AG04450 (cell line): ENCODE measurements around the gene UBXN6. TPM values are rescaled to one million over a fixed set of nuclear protein-coding genes. Genes with fewer than 3 reads are reported as not detected.

ENCODE experiments used
- CTCF ChIA-PET: fragments of 300-600, 350-600 bp; formaldehyde crosslinking; extraction: SDS; loops from one replicate; lab custom pipeline; 2022; ENCODE audit warnings: antibody characterized with exemption, inconsistent platforms; lab: Charles Lee
- POLR2A ChIA-PET: fragments of 350-600 bp; formaldehyde crosslinking; extraction: SDS; loops from one replicate; lab custom pipeline; 2021; ENCODE audit warnings: antibody characterized with exemption, inconsistent platforms; lab: Yijun Ruan, JAX
- DNase-seq: peaks from one replicate; pipeline ENCODE4 v3.0.0-alpha.2; 2011; ENCODE audit warnings: low read depth, low spot score
- H3K27ac ChIP-seq: one replicate; pipeline ENCODE4 v1.5.1; 2012; ENCODE audit warnings: low read depth, low read length, control low read depth
- H3K27me3 ChIP-seq: one replicate; pipeline ENCODE4 v1.6.0; 2012; ENCODE audit warnings: low read length; ENCODE audit not compliant: control insufficient read depth, insufficient read depth
- H3K4me3 ChIP-seq: 2 replicates; pipeline ENCODE4 v1.5.1; 2011; ENCODE audit warnings: mild to moderate bottlenecking, low read depth, low read length, control low read depth
- H3K9me3 ChIP-seq: 2 replicates; pipeline ENCODE4 v1.5.1; 2012; ENCODE audit warnings: low read length; ENCODE audit not compliant: control insufficient read depth, insufficient read depth
- polyA plus RNA-seq: library from polyadenylated mRNA; depleted of rRNA; stranded (reverse); fragments of >200 nt; gene quantifications from 2 replicates; pipeline ENCODE4 v1.2.3, GENCODE V29; 2011
- TF ChIP-seq, protein P1 (sequence below): IDR thresholded peaks from 2 replicates; pipeline ENCODE4 v1.5.1; 2011; ENCODE audit warnings: low read depth, low read length, control low read depth, inconsistent platforms

UBXN6 gene
- polyA plus RNA-seq, 1 experiment: 45.2 TPM

DNA sequence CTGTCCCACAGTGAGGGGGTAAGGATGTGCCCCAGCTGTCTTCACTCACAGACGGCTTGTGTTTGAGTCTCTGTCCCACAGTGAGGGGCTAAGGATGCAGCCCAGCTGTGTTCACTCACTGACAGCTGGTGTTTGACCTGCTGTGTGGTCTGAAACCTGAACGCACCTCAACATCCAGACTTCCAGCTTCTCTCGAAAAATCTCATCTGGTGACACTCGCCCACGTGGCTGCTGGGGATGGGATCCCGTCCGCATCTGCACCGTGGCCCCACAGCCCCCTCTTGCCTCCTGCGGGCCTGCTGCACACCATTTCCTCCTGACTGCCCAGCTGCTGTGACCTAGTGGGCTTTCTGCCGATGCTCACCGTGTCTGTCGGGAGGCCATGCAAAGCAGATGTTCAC is 27.8 kb downstream of the UBXN6 start:
- TF ChIP-seq, protein P1, sequence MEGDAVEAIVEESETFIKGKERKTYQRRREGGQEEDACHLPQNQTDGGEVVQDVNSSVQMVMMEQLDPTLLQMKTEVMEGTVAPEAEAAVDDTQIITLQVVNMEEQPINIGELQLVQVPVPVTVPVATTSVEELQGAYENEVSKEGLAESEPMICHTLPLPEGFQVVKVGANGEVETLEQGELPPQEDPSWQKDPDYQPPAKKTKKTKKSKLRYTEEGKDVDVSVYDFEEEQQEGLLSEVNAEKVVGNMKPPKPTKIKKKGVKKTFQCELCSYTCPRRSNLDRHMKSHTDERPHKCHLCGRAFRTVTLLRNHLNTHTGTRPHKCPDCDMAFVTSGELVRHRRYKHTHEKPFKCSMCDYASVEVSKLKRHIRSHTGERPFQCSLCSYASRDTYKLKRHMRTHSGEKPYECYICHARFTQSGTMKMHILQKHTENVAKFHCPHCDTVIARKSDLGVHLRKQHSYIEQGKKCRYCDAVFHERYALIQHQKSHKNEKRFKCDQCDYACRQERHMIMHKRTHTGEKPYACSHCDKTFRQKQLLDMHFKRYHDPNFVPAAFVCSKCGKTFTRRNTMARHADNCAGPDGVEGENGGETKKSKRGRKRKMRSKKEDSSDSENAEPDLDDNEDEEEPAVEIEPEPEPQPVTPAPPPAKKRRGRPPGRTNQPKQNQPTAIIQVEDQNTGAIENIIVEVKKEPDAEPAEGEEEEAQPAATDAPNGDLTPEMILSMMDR: no peak

DNA sequence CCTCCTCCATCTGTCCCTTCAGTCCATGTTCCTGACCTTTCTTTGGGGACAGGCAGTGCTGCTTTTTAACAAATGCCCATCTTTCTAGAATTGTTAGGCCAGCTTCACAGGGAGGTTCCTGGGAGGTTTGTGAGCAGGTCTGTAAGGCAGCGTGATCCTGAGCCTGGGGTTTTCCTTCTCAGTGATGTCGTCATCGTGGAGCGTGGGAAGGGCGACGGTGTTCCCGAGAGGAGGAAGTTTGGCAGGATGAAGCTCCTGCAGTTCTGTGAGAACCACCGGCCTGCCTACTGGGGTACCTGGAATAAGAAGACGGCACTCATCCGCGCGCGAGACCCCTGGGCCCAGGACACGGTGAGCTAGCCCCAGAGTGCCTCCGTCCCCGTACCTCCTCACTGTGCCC is 28.3 kb downstream of the UBXN6 start:
- TF ChIP-seq, protein P1: no peak
- Histone ChIP-seq H3K9me3 (no peaks in the 10 kb centered on the region), H3K4me3 (no peak overlapping the region), H3K27me3 (no peaks in the 10 kb centered on the region), H3K27ac (peak overlapping the region; percentile 52)
- POLR2A ChIA-PET: interaction anchor here (0.6 to 1.3 kb wide), 5 partner anchors 14 to 87 kb away, joined by 3 to 10 read pairs (median 5); no protein-coding TSS in a partner anchor
- DNase-seq: peak; percentile 13
- CTCF ChIA-PET: interaction anchor here (1.2 kb wide), 1 partner anchor 27 kb away, joined by 3 read pairs; the partner anchor contains the start of gene CHAF1A

More for the DNA sequence above, 27.8 kb downstream of the UBXN6 start:
- POLR2A ChIA-PET: interaction anchor here (0.6 to 1.3 kb wide), 5 partner anchors 15 to 87 kb away, joined by 3 to 10 read pairs (median 5); no protein-coding TSS in a partner anchor
- CTCF ChIA-PET: interaction anchor here (1.2 kb wide), 1 partner anchor 27 kb away, joined by 3 read pairs; the partner anchor contains the start of gene CHAF1A
- no peak overlapping the region for H3K4me3 ChIP-seq
- DNase-seq: peak; percentile 23
- H3K27me3 ChIP-seq: no peaks in the 10 kb centered on the region
- H3K27ac ChIP-seq: peak overlapping the region; percentile 52
- no peaks in the 10 kb centered on the region for H3K9me3 ChIP-seq

DNA sequence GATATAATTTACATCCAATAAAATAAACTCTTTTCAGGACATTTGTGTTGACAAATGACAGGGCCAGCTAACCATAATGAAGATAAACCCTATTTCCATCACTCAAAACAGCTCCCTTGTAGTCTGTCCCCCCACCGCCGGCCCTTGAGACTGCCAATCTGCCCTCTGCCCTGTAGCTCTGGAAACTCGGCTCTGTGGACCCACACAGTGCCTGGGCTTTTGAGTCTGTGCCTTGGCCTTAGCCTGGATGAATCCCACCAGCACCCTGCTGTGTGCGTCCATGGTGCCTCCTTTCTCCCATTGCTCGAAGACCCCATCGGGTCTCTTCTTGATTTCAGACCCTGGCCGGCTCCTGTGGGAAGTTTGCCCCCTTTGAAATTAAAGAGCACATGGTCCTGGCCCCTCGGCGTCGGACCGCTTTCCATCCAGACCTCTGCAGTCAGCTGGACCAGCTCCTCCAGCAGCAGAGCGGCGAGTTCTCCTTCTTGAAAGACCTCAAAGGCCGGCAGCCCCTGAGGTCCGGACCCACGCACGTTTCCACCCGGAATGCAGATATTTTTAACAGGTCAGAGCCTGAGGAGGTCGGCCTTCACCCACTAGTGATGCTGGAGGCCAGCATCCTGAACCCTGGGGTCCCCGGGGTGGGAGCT is 29.1 kb downstream of the UBXN6 start:
- Histone ChIP-seq H3K27ac (no peak overlapping the region), H3K4me3 (no peak overlapping the region), H3K9me3 (no peaks in the 10 kb centered on the region), H3K27me3 (no peaks in the 10 kb centered on the region)
- ChIA-PET POLR2A (interaction anchor here (0.6 to 1.2 kb wide), 2 partner anchors 28 to 42 kb away, joined by 5 to 6 read pairs; no protein-coding TSS in a partner anchor), CTCF (interaction anchor here (1.2 kb wide), 1 partner anchor 26 kb away, joined by 3 read pairs; the partner anchor contains the start of gene CHAF1A)
- no peak for DNase-seq
- TF ChIP-seq, protein P1: no peak

DNA sequence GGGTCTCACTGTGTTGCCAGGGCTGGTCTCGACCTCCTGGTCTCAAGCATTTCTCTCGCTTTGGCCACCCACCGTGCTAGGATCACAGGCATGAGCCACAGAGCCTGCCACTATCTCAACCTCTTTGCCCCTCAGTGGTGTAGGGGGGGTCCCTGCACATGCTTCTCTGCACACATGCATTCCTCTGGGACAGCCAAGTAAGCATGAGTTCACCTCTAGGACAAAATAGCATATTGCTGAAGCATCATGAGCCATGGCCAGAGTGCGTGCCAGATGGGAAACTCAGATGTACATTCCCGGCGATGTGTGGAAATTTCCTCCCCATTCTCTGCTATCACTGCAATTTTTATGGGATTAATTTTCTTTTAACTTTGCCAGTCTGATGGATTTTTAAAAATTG is 32.1 kb downstream of the UBXN6 start:
- Histone ChIP-seq H3K27ac (peak overlapping the region; percentile 77), H3K27me3 (no peaks in the 10 kb centered on the region), H3K4me3 (no peak overlapping the region), H3K9me3 (no peaks in the 10 kb centered on the region; the same call in 1 of the 2 replicates)
- CTCF ChIA-PET: no interaction called here
- POLR2A ChIA-PET: no interaction called here
- DNase-seq: peak; percentile 74
- TF ChIP-seq, protein P1: no peak
